Activated CD4-positive, CD25-positive, alpha-beta regulatory T cell treated with anti-CD3 and anti-CD28 coated beads, Interleukin-2, amount 50 U/mL, for 16 hours (primary cell): ENCODE data around the gene HES4.

ENCODE experiments used
- DNase-seq: peaks from one replicate; pipeline ENCODE4 v3.0.0-alpha.2; 2020; ENCODE audit warnings: low read depth, low spot score

HES4 gene

DNA sequence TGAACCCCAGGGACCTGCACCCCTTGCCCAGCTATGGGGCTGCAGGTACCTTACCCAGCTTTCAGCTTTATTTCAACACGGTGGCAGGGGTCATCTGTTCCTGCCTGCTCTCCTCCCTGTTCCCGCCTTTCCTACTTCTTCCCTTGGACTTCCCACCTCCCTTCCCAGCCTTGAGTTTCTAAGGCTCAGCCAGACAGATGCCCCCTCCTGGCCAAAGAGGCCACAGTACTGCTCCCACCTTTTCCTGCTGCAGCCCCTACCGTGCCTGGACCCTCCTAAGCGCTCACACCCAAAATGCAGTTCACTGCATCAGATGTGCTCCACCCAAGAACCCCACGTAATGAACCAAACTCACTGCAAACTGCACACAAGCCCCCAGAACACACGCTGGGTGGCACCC lies 48.5 kb downstream of the HES4 start:
- no peak for DNase-seq

DNA sequence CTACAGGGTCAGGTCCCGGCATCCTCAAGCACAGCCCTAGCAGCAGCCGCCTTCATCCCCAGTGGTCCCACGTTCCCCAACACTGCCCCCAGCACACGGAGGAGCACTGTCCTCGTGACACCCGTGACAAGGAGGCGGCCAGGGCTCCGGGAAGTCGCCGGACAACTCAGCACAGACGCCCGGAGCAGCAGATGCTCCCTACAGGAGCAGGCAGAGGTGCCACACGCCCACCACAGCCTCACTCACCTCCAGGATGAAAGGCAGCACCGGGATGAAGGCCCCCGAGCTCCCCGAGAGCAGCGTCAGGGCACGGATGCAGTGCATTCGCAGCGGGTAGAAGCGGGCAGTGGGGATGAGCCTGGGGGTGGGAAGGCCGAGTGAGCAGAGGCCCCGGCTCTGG lies 49.0 kb downstream of the HES4 start:
- DNase-seq = no peak

DNA sequence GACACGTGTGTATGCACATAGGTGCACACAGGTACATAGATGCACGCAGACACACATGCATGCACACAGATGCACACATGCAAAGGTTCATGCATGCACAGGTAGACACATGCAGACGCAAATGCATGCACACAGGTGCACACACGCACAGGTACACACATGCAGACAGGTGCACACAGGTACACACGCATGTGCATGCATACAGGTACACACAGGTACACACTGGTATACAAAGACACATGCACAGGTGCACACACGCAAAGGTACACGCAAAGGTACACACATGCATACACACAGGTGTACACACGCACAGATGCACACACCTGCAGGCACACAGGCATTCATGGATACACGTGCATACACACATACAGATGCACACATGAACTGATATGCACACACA lies 49.6 kb downstream of the HES4 start:
- no peak for DNase-seq
